H1 (cell line): ENCODE data around the gene ASIC2. TPM values are rescaled to one million over a fixed set of nuclear protein-coding genes. Genes with fewer than 3 reads are reported as not detected.

Experiments
- CBX5 ChIP-seq: fragments of 300-800, 300-1000 bp; sonication (generic); IDR thresholded peaks from 2 replicates; pipeline ENCODE4 v1.7.1; 2016; ENCODE audit warnings: antibody characterized with exemption, low read length, low read depth
- EP300 ChIP-seq, 2 experiments: IDR thresholded peaks; 1 replicate in 1 of 2; 2 replicates in 1 of 2; pipeline ENCODE4 v1.6.1; 2011 to 2012; ENCODE audit warnings: low read depth in 2 of 2, low read length in 2 of 2, mild to moderate bottlenecking in 2 of 2, borderline replicate concordance in 1 of 2, inconsistent platforms in 1 of 2, moderate library complexity in 1 of 2
- GABPA ChIP-seq: IDR thresholded peaks from 2 replicates; pipeline ENCODE4 v1.6.1; 2011; ENCODE audit warnings: mild to moderate bottlenecking, low read length, moderate library complexity, borderline replicate concordance; ENCODE audit not compliant: insufficient read depth
- MAX ChIP-seq: IDR thresholded peaks from 2 replicates; pipeline ENCODE4 v1.6.1; 2012; ENCODE audit warnings: inconsistent platforms
- POU5F1 ChIP-seq: IDR thresholded peaks from 2 replicates; pipeline ENCODE4 v1.6.1; 2011; ENCODE audit warnings: low read depth, mild to moderate bottlenecking, low read length, moderate library complexity
- SIX5 ChIP-seq: IDR thresholded peaks from 2 replicates; pipeline ENCODE4 v1.6.1; 2011; ENCODE audit warnings: mild to moderate bottlenecking, low read depth, low read length
- SUZ12 ChIP-seq: fragments of 200-600 bp; sonication (generic); IDR thresholded peaks from 2 replicates; pipeline ENCODE4 v1.6.1; 2012; ENCODE audit warnings: mild to moderate bottlenecking, inconsistent platforms, low read length, moderate library complexity, mixed read lengths
- TBP ChIP-seq: IDR thresholded peaks from 2 replicates; pipeline ENCODE4 v1.6.1; 2011; ENCODE audit warnings: low read depth, low read length, improper control_type of control experiment
- TEAD4 ChIP-seq: IDR thresholded peaks from 2 replicates; pipeline ENCODE4 v1.6.1; 2012; ENCODE audit warnings: low read depth, low read length, inconsistent platforms, mixed read lengths
- polyA plus RNA-seq, 7 experiments: library from polyadenylated mRNA; depleted of rRNA in 3 of 7; stranded (reverse) in 5 of 7; unstranded in 2 of 7; fragments of >200 nt in 5 of 7; fragments of 200-250 nt in 2 of 7; gene quantifications; 1 replicate in 5 of 7; 2 replicates in 1 of 7; 4 replicates in 1 of 7; pipeline versions ENCODE4 v1.2.1 to v1.2.3, GENCODE V29; 2011 to 2013; ENCODE audit warnings: missing spikeins in 2 of 7, mixed read lengths in 2 of 7
- total RNA-seq: library from RNA; stranded (reverse); fragmentation: NEBNext Ultra II Directional; extraction: Animal tissue kit (Norgen Biotek cat#: 25700); gene quantifications from 2 replicates; pipeline ENCODE4 v1.2.1, GENCODE V29; 2021

The ASIC2 gene
- total and polyA plus RNA-seq, 2 of the 8 experiments (the other 6 are each of a cell fraction or from before 2014, with no cell fraction given) = 0.86 to 1.2 TPM

GRCh38 chr17:33233811-33234177 is 59.3 kb downstream of the ASIC2 start (continued):
- TF ChIP-seq MAX (no peak), SUZ12 (no peak), TBP (no peak), SIX5 (no peak), EP300 (IDR thresholded peaks at IDR 0.05; ENCODE audit: borderline replicate concordance in 1 of 2, low read depth in 2 of 2, low read length in 2 of 2) (no peak), TEAD4 (no peak), POU5F1 (no peak), CBX5 (no peak), GABPA (no peak)
